Measurements from ENCODE around the gene VSTM2L.
A peak's percentile ranks its signal among the peaks of the same experiment; 100 is the strongest.

The VSTM2L gene

GRCh38 chr20:37911261-37911660, 8.3 kb downstream of the VSTM2L start:
- no peaks in the 10 kb centered on the region for H3K4me1 Mint-ChIP-seq
- ATAC-seq (replicated peaks; ENCODE audit: extremely low read depth, poor library complexity, severe bottlenecking) (no peak), DNase-seq (ENCODE audit: low spot score in 2 of 2) (no peak)
- H3K9me3 Mint-ChIP-seq: no peaks in the 10 kb centered on the region
- H3K4me3 Mint-ChIP-seq: no peak overlapping the region
- peaks cover 49% of the 10 kb centered on the region for H3K27me3 Mint-ChIP-seq
- H3K27ac Mint-ChIP-seq (ENCODE audit: low read depth): no peak overlapping the region
- H3K36me3 Mint-ChIP-seq (ENCODE audit: insufficient read depth): no peaks in the 10 kb centered on the region

- ATAC-seq (replicated peaks; ENCODE audit: extremely low read depth, poor library complexity, severe bottlenecking): no peak
- H3K27ac Mint-ChIP-seq (ENCODE audit: low read depth): no peak overlapping the region
- H3K9me3 Mint-ChIP-seq: no peaks in the 10 kb centered on the region
- DNase-seq (ENCODE audit: low spot score in 2 of 2): no peak
- H3K4me3 Mint-ChIP-seq: no peak overlapping the region
- peaks cover 49% of the 10 kb centered on the region for H3K27me3 Mint-ChIP-seq
- no peaks in the 10 kb centered on the region for H3K36me3 Mint-ChIP-seq (ENCODE audit: insufficient read depth)
- no peaks in the 10 kb centered on the region for H3K4me1 Mint-ChIP-seq
Observed at GRCh38 chr20:37911838-37912281, 8.9 kb downstream of the VSTM2L start.

GRCh38 chr20:37912874-37913273, 9.9 kb downstream of the VSTM2L start:
- Mint-ChIP-seq H3K4me3 (no peak overlapping the region), H3K27me3 (peaks cover 41% of the 10 kb centered on the region), H3K4me1 (no peaks in the 10 kb centered on the region), H3K9me3 (no peaks in the 10 kb centered on the region), H3K36me3 (ENCODE audit: insufficient read depth) (no peaks in the 10 kb centered on the region), H3K27ac (ENCODE audit: low read depth) (no peak overlapping the region)
- DNase-seq (ENCODE audit: low spot score in 2 of 2): no peak
- no peak for ATAC-seq (replicated peaks; ENCODE audit: extremely low read depth, poor library complexity, severe bottlenecking)

GRCh38 chr20:37913567-37914366, 10.8 kb downstream of the VSTM2L start:
- Mint-ChIP-seq H3K27me3 (peaks cover 32% of the 10 kb centered on the region), H3K4me1 (no peaks in the 10 kb centered on the region), H3K27ac (ENCODE audit: low read depth) (no peak overlapping the region), H3K4me3 (no peak overlapping the region), H3K36me3 (ENCODE audit: insufficient read depth) (no peaks in the 10 kb centered on the region), H3K9me3 (no peaks in the 10 kb centered on the region)
- ATAC-seq (replicated peaks; ENCODE audit: extremely low read depth, poor library complexity, severe bottlenecking) (no peak), DNase-seq (ENCODE audit: low spot score in 2 of 2) (no peak)

DNA sequence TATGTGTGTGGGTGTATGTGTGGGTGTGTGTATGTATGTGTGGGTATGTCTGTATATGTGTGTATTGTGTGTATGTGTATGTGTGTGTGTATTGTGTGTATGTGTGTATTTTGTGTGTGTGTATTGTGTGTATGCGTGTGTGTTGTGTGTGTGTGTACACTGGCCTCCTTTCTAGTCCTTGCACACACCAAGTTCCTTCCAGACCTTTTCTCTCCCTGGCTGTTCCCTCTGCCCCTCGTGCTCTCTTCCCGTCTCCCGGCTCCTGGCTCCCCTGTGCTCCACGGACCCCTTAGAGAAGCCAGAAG, 11.4 kb downstream of the VSTM2L start:
- Mint-ChIP-seq H3K9me3 (no peaks in the 10 kb centered on the region), H3K4me1 (no peaks in the 10 kb centered on the region), H3K27ac (ENCODE audit: low read depth) (no peak overlapping the region), H3K27me3 (peaks cover 26% of the 10 kb centered on the region), H3K36me3 (ENCODE audit: insufficient read depth) (no peaks in the 10 kb centered on the region), H3K4me3 (peak overlapping the region; percentile 0)
- ATAC-seq (replicated peaks; ENCODE audit: extremely low read depth, poor library complexity, severe bottlenecking) (no peak), DNase-seq (ENCODE audit: low spot score in 2 of 2) (no peak)

DNA sequence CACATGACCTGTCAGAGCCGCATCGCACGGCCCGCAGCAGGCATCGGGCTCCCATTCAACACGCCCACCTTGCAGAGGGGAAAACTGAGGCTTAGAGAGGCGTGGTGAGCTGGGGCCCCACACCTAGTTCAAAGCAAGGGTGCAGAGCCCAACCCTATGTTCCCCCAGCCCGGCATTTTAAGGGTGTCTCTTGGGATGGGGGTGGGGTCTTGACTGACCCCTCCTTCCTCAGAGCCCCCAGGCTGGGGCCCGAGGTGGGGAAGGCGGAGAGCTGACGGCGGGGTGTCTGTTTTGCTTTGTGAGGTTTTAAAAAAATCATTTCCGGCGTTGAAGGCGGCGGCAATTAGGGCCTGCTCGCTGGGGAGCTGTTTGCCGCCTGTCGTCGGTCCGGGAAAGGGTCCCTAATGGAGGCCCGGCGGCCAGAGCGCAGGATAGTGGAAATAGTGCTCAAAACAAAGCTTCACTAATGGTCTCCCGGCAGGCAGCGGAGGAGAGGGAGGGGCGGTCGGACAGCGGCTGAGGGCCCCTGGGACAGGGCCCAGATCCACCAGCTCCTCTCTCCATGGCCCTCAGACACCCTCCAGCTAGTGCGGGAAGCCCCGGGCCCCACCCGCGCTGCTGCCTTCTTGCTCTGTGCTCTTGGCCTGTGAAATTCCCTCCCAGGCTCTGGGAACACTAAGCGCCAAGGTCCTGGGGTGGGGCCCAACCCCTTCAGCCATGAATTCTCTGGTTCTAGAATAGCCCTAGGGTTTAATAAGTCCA, 11.9 kb downstream of the VSTM2L start:
- no peak for ATAC-seq (replicated peaks; ENCODE audit: extremely low read depth, poor library complexity, severe bottlenecking)
- DNase-seq (ENCODE audit: low spot score in 2 of 2): no peak
- Mint-ChIP-seq H3K27me3 (peaks cover 26% of the 10 kb centered on the region), H3K4me3 (peak overlapping the region; percentile 0), H3K4me1 (no peaks in the 10 kb centered on the region), H3K9me3 (no peaks in the 10 kb centered on the region), H3K36me3 (ENCODE audit: insufficient read depth) (no peaks in the 10 kb centered on the region), H3K27ac (ENCODE audit: low read depth) (no peak overlapping the region)

GRCh38 chr20:37915434-37915787, 12.5 kb downstream of the VSTM2L start:
- no peak overlapping the region for H3K27ac Mint-ChIP-seq (ENCODE audit: low read depth)
- ATAC-seq (replicated peaks; ENCODE audit: extremely low read depth, poor library complexity, severe bottlenecking): no peak
- H3K4me3 Mint-ChIP-seq: no peak overlapping the region
- no peaks in the 10 kb centered on the region for H3K4me1 Mint-ChIP-seq
- no peak for DNase-seq (ENCODE audit: low spot score in 2 of 2)
- H3K9me3 Mint-ChIP-seq: no peaks in the 10 kb centered on the region
- H3K27me3 Mint-ChIP-seq: peaks cover 28% of the 10 kb centered on the region
- no peaks in the 10 kb centered on the region for H3K36me3 Mint-ChIP-seq (ENCODE audit: insufficient read depth)

DNA sequence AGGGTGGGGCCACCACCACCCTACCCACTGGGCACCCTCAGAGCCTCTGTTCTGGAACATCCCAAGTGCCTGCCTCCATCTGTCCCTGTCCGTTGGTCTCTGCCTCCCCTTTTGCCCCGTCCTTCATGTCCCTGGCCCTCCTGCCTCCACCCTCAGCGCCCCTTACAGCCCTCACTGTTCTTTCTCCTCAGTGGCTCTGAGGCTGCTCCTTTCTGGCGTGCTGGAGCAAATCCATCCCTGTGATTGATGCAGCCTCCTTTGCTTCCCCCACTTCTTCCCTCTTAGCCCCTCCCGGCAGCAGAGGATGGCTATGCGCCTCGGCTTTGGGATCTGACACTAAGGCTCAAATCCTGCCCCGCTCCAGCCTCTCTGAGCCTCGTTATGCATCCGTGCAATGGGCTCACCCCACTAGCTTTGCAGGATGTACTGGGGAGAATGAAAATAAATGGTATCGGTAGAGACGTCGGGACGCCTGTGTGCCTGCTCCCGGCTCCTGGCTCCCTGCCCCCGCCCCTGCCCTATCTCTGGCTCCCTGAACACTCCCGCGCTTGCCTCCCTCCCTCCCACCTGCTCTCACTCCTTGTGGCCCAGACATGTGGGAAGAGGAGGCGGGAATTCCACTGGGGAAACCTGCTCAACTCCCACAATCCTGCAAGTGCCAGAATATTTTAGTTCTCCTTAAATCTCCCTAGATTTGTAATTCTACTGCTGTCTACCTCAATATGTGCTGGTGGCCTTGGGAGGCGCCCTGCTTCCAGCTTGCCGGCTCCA, 13.1 kb downstream of the VSTM2L start:
- ATAC-seq (replicated peaks; ENCODE audit: extremely low read depth, poor library complexity, severe bottlenecking) (no peak), DNase-seq (ENCODE audit: low spot score in 2 of 2) (no peak)
- H3K36me3 Mint-ChIP-seq (ENCODE audit: insufficient read depth): no peaks in the 10 kb centered on the region
- no peak overlapping the region for H3K27ac Mint-ChIP-seq (ENCODE audit: low read depth)
- H3K4me1 Mint-ChIP-seq: no peaks in the 10 kb centered on the region
- H3K27me3 Mint-ChIP-seq: peaks cover 34% of the 10 kb centered on the region
- no peak overlapping the region for H3K4me3 Mint-ChIP-seq
- no peaks in the 10 kb centered on the region for H3K9me3 Mint-ChIP-seq

DNA sequence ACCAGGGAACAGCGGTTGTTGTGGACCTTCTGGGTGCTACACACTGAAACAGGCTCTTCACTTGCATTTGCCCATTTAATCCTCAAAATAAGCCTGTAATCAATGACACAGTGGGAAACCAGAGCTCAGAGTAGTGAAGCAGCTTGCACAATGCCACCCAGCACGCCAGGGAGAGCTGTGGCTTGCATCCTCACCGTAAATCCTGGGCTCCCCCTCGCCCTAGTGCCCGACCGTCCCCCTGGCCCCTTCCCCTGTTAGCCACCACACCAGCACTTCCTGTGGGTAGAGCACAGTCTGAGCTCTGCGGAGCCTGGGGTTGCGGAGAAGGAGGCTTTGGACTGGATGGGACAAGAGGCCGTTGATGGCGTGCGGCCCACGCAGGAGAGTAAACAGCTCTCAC, 14.5 kb downstream of the VSTM2L start:
- no peaks in the 10 kb centered on the region for H3K4me1 Mint-ChIP-seq
- DNase-seq (ENCODE audit: low spot score in 2 of 2) (no peak), ATAC-seq (replicated peaks; ENCODE audit: extremely low read depth, poor library complexity, severe bottlenecking) (no peak)
- H3K27ac Mint-ChIP-seq (ENCODE audit: low read depth): no peak overlapping the region
- no peaks in the 10 kb centered on the region for H3K36me3 Mint-ChIP-seq (ENCODE audit: insufficient read depth)
- no peaks in the 10 kb centered on the region for H3K9me3 Mint-ChIP-seq
- no peak overlapping the region for H3K4me3 Mint-ChIP-seq
- peaks cover 37% of the 10 kb centered on the region for H3K27me3 Mint-ChIP-seq

- ATAC-seq (replicated peaks; ENCODE audit: extremely low read depth, poor library complexity, severe bottlenecking) (no peak), DNase-seq (ENCODE audit: low spot score in 2 of 2) (no peak)
- Mint-ChIP-seq H3K36me3 (ENCODE audit: insufficient read depth) (peaks cover 3% of the 10 kb centered on the region), H3K27ac (ENCODE audit: low read depth) (no peak overlapping the region), H3K9me3 (no peaks in the 10 kb centered on the region), H3K27me3 (peaks cover 37% of the 10 kb centered on the region), H3K4me3 (no peak overlapping the region), H3K4me1 (no peaks in the 10 kb centered on the region)
Observed at GRCh38 chr20:37918035-37918434, 15.1 kb downstream of the VSTM2L start.

DNA sequence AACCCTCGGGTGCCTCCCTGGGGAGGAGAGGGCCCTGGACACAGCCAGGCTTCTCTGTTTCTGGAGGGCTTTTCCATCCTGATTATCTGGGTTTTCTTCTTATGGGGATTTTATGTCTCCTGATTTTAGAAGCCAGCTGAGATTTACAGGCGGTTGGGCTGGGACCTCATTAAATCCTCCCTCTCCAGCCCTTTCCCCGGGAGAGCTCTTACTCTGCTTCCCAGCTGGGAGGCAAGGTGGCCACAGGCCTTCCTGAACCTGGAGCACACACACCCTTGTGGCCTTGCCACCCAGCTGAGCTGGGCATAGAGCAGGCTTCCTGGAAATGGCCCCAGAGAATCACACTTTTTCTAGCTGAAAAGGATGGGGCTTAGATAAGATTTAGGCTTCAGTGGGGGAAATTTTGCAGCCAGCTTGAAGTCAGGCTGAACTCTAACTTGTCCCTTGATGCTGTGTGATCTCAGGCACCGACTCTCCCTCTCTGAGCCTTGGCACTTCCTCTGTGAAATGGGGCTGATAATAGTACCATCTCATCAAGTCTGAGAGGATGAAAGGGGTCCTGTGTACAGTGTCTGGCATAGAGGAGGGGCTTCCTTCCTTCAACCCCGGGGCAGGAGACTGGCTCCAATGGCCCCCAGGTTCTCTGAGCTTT, 16.6 kb downstream of the VSTM2L start:
- H3K27ac Mint-ChIP-seq (ENCODE audit: low read depth): no peak overlapping the region
- H3K9me3 Mint-ChIP-seq: no peaks in the 10 kb centered on the region
- peaks cover 36% of the 10 kb centered on the region for H3K27me3 Mint-ChIP-seq
- DNase-seq (ENCODE audit: low spot score in 2 of 2): no peak
- H3K36me3 Mint-ChIP-seq (ENCODE audit: insufficient read depth): peaks cover 3% of the 10 kb centered on the region
- no peak for ATAC-seq (replicated peaks; ENCODE audit: extremely low read depth, poor library complexity, severe bottlenecking)
- no peaks in the 10 kb centered on the region for H3K4me1 Mint-ChIP-seq
- no peak overlapping the region for H3K4me3 Mint-ChIP-seq

- ATAC-seq (replicated peaks; ENCODE audit: extremely low read depth, poor library complexity, severe bottlenecking) (no peak), DNase-seq (ENCODE audit: low spot score in 2 of 2) (no peak)
- H3K27ac Mint-ChIP-seq (ENCODE audit: low read depth): no peak overlapping the region
- H3K27me3 Mint-ChIP-seq: peaks cover 36% of the 10 kb centered on the region
- H3K4me1 Mint-ChIP-seq: no peaks in the 10 kb centered on the region
- no peaks in the 10 kb centered on the region for H3K9me3 Mint-ChIP-seq
- H3K4me3 Mint-ChIP-seq: no peak overlapping the region
- H3K36me3 Mint-ChIP-seq (ENCODE audit: insufficient read depth): peaks cover 3% of the 10 kb centered on the region
Observed at GRCh38 chr20:37920270-37920669, 17.3 kb downstream of the VSTM2L start.

All from central memory CD8-positive, alpha-beta T cell (primary cell).